WERI-Rb-1 (cell line): ENCODE data around the gene P2RX7.
"Not testable (repeated sequence)": the region's sequence is repeated elsewhere in the genome, so short reads cannot be mapped to it uniquely, and the experiment has no call there.

Experiments used
- DNase-seq: peaks from one replicate; pipeline ENCODE4 v3.0.0-alpha.2; 2020
- H3K27ac ChIP-seq: fragments of 250-450 bp; sonication (Bioruptor Pico); 2 replicates; pipeline ENCODE4 v1.5.1; 2020; ENCODE audit warnings: mild to moderate bottlenecking, moderate library complexity
- H3K27me3 ChIP-seq: fragments of 250-450 bp; sonication (Bioruptor Pico); 2 replicates; pipeline ENCODE4 v1.5.1; 2021; ENCODE audit warnings: mild to moderate bottlenecking, low read depth, moderate library complexity; ENCODE audit not compliant: insufficient read depth, severe bottlenecking
- H3K36me3 ChIP-seq: fragments of 250-450 bp; sonication (Bioruptor Pico); 2 replicates; pipeline ENCODE4 v1.5.1; 2020; ENCODE audit warnings: mild to moderate bottlenecking, moderate library complexity
- H3K4me3 ChIP-seq: 2 replicates; pipeline ENCODE4 v1.5.1; 2011; ENCODE audit warnings: low read depth, mild to moderate bottlenecking, control low read depth, low read length
- H3K9me3 ChIP-seq: fragments of 250-450 bp; sonication (Bioruptor Pico); 2 replicates; pipeline ENCODE4 v1.5.1; 2021; ENCODE audit warnings: mild to moderate bottlenecking, moderate library complexity; ENCODE audit not compliant: severe bottlenecking
- TF ChIP-seq, protein P1 (sequence below): IDR thresholded peaks from 2 replicates; pipeline ENCODE4 v1.5.1; 2011; ENCODE audit warnings: low read depth, mild to moderate bottlenecking, control low read depth, inconsistent platforms, low read length

P2RX7 gene

DNA sequence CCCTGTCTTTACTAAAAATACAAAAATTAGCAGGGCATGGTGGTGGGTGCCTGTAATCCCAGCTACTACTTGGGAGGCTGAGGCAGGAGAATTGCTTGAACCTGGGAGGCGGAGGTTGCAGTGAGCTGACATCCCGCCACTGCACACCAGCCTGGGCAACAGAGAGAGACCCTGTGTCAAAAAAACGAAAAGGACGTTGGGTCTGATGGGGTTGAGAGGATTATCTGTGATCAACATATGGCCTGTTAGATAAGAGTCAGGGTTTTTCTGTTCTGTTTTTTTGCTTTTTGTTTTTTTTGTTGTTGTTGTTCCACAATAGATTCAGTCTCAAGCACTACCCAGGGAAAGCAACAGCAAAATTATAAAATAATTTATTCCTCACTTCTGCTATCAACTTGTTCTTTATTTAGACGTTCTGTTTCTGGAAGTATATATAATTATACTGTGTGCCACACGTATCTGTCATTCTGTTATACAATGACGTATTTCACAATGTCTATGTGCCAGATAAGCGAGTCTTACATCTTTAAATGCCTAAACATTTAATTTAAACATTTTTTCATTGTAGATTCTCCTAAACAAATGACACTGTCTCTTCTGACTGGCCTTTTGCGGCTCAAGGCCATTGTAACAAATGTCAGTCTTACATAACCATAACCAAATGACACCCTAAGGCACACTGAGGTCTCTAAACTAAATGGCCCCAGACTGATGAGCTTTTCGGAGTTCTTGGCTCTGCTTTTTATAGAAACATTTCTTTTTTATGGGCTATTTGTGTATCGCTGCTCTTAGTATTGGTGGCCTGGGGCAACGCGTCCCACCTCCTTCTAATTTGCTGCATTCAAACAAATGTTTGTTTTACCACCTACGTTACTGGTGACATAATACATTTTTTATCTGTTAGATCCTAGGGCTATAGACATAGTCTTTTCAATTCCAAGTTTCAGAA is 70.0 kb downstream of the P2RX7 start:
- TF ChIP-seq, protein P1, sequence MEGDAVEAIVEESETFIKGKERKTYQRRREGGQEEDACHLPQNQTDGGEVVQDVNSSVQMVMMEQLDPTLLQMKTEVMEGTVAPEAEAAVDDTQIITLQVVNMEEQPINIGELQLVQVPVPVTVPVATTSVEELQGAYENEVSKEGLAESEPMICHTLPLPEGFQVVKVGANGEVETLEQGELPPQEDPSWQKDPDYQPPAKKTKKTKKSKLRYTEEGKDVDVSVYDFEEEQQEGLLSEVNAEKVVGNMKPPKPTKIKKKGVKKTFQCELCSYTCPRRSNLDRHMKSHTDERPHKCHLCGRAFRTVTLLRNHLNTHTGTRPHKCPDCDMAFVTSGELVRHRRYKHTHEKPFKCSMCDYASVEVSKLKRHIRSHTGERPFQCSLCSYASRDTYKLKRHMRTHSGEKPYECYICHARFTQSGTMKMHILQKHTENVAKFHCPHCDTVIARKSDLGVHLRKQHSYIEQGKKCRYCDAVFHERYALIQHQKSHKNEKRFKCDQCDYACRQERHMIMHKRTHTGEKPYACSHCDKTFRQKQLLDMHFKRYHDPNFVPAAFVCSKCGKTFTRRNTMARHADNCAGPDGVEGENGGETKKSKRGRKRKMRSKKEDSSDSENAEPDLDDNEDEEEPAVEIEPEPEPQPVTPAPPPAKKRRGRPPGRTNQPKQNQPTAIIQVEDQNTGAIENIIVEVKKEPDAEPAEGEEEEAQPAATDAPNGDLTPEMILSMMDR, result no peak
- Histone ChIP-seq H3K36me3 (no peaks in the 10 kb centered on the region), H3K27ac (no peak overlapping the region), H3K4me3 (no peak overlapping the region), H3K9me3 (no peaks in the 10 kb centered on the region), H3K27me3 (no peaks in the 10 kb centered on the region)
- no peak for DNase-seq

DNA sequence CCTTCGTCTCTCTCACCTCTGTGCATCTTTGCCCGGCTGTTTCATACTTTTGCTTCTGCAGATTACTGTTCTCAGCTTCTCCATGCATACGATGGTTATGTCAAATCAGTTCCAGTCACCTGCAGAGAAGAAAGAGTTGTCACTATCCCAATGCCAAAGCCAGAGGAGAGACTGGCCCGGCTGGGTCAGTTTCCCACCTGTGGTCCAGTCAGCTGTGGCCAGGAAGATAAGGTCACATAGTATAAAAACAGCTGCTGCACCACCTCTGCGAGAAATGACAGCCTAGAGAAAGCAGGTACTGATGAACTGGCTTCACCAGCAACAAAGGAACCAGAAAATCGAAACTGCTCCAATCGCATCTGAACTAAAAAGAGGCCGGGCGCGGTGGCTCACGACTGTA is 70.8 kb downstream of the P2RX7 start:
- Histone ChIP-seq H3K36me3 (no peaks in the 10 kb centered on the region), H3K27ac (no peak overlapping the region), H3K4me3 (no peak overlapping the region), H3K9me3 (no peaks in the 10 kb centered on the region), H3K27me3 (no peaks in the 10 kb centered on the region)
- TF ChIP-seq, protein P1, result no peak
- no peak for DNase-seq

DNA sequence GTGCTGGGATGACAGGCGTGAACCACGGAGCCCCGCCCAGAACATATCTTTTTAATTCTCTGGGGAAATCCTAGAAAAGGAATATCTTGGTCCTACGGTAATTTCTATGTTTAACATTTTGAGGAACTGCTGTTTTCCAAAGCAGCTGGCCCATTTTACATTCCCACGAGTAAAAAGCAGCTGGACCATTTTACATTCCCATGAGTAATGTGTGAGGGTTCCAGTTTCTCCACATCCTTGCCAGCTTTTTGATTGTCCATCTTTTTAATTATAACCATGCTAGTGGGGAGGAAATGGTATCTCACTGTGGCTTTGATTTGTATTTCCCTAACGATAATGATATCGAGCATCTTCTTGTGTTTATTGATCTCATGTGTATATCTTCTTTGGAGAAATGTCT is 72.8 kb downstream of the P2RX7 start:
- H3K27ac ChIP-seq, result no peak overlapping the region
- no peaks in the 10 kb centered on the region for H3K36me3 ChIP-seq
- H3K27me3 ChIP-seq, result no peaks in the 10 kb centered on the region
- H3K9me3 ChIP-seq, result no peaks in the 10 kb centered on the region
- H3K4me3 ChIP-seq, result no peak overlapping the region
- DNase-seq, result no peak
- TF ChIP-seq, protein P1, result no peak

DNA sequence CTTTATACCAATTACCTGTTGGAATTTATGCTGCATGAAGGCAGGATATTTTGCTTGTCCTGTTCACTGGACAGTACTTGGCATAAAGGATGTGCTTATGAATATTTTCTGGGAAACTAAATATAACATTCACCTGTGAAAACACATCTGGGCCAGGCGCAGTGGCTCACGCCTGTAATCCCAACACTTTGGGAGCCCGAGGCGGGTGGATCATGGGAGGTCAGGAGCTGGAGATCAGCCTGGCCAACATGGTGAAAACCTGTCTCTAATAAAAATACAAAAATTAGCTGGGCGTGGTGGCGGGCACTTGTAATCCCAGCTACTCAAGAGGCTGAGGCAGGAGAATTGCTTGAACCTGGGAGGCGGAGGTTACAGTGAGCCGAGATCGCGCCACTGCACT is 75.9 kb downstream of the P2RX7 start:
- not testable (repeated sequence) for H3K4me3 ChIP-seq, H3K36me3 ChIP-seq, H3K27me3 ChIP-seq, H3K9me3 ChIP-seq, H3K27ac ChIP-seq, DNase-seq

DNA sequence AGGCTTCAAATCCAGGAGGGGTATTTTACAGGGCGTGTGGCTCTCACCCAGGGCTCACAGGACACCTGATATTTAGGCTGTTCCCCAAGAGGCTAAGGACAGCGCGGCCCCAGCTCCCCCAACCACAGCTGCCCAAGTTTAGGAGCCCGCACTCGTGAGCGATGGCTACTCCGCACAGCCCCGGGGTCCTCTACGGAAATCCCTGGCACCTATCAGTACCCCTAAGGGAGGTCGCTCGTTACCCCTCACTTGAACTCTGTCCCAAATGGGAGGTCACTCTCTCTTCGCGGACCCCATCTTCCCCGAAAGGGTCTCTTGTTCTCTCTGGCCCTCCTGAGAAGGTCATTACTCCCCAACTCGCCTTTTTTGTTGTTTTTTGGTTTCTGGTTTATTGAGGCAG is 76.5 kb downstream of the P2RX7 start:
- TF ChIP-seq, protein P1, result no peak
- no peaks in the 10 kb centered on the region for H3K27me3 ChIP-seq
- no peaks in the 10 kb centered on the region for H3K36me3 ChIP-seq
- H3K4me3 ChIP-seq, result no peak overlapping the region
- DNase-seq, result no peak
- H3K9me3 ChIP-seq, result no peaks in the 10 kb centered on the region
- H3K27ac ChIP-seq, result no peak overlapping the region

DNA sequence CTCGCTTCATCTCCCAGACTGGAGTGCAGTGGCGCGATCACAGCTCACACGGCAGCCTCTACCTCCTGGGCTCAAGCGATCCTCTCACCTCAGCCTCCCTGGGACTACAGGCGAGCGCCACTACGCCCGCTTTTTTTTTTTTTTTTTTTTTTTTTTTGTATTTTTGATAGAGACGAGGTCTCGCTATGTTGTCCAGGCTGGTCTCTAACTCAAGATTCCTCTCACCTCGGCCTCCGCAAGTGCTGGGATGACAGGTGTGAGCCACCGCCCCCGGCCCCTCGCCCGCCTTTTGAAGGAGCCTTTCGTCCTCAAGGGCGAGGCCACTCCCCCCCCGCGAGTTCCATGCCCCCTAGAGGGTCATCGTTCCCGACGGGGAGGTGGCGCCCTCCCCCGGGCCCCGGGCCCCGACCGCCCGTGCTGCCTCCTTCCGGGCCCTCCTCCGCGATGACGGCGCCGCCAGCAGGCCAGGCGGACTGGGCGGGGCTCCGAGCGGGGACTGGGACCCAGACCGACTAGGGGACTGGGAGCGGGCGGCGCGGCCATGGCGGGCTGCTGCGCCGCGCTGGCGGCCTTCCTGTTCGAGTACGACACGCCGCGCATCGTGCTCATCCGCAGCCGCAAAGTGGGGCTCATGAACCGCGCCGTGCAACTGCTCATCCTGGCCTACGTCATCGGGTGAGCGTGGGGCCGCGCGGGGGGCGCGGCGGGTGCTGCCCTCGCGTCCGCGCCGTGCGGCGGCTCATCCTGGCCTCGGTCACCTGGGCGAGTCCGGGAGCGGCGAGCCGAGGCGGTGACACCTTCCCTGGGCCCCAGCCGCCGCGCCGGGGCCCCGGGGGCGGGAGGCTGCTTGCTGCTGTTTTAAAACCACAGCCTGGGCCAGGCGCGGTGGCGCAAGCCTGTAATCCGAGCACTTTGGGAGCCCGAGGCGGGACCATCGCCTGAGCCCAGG is 77.2 kb downstream of the P2RX7 start, which contains the start of gene P2RX4:
Gene P2RX4, plus strand, starts transcription at position 506 of the 949 bp plus-strand sequence. Its CDS starts 36 bp downstream, at position 542.
- TF ChIP-seq, protein P1, result peak; percentile 29; the same call in 1 of the 2 replicates
- Histone ChIP-seq H3K27ac (peak within 1 kb of the TSS; percentile 62), H3K4me3 (peak within 1 kb of the TSS; percentile 63), H3K9me3 (no peaks in the 10 kb centered on the region), H3K27me3 (no peaks in the 10 kb centered on the region), H3K36me3 (no peaks in the 10 kb centered on the region)
- DNase-seq, result peak; percentile 90
